ENCODE measurements around the gene NMRK1. TPM values are rescaled to one million over a fixed set of nuclear protein-coding genes. Genes with fewer than 3 reads are reported as not detected.

The NMRK1 gene
- total and polyA plus RNA-seq, 2 experiments from 2014 or later: 6.2 to 15.8 TPM

- TF ChIP-seq, protein P1, sequence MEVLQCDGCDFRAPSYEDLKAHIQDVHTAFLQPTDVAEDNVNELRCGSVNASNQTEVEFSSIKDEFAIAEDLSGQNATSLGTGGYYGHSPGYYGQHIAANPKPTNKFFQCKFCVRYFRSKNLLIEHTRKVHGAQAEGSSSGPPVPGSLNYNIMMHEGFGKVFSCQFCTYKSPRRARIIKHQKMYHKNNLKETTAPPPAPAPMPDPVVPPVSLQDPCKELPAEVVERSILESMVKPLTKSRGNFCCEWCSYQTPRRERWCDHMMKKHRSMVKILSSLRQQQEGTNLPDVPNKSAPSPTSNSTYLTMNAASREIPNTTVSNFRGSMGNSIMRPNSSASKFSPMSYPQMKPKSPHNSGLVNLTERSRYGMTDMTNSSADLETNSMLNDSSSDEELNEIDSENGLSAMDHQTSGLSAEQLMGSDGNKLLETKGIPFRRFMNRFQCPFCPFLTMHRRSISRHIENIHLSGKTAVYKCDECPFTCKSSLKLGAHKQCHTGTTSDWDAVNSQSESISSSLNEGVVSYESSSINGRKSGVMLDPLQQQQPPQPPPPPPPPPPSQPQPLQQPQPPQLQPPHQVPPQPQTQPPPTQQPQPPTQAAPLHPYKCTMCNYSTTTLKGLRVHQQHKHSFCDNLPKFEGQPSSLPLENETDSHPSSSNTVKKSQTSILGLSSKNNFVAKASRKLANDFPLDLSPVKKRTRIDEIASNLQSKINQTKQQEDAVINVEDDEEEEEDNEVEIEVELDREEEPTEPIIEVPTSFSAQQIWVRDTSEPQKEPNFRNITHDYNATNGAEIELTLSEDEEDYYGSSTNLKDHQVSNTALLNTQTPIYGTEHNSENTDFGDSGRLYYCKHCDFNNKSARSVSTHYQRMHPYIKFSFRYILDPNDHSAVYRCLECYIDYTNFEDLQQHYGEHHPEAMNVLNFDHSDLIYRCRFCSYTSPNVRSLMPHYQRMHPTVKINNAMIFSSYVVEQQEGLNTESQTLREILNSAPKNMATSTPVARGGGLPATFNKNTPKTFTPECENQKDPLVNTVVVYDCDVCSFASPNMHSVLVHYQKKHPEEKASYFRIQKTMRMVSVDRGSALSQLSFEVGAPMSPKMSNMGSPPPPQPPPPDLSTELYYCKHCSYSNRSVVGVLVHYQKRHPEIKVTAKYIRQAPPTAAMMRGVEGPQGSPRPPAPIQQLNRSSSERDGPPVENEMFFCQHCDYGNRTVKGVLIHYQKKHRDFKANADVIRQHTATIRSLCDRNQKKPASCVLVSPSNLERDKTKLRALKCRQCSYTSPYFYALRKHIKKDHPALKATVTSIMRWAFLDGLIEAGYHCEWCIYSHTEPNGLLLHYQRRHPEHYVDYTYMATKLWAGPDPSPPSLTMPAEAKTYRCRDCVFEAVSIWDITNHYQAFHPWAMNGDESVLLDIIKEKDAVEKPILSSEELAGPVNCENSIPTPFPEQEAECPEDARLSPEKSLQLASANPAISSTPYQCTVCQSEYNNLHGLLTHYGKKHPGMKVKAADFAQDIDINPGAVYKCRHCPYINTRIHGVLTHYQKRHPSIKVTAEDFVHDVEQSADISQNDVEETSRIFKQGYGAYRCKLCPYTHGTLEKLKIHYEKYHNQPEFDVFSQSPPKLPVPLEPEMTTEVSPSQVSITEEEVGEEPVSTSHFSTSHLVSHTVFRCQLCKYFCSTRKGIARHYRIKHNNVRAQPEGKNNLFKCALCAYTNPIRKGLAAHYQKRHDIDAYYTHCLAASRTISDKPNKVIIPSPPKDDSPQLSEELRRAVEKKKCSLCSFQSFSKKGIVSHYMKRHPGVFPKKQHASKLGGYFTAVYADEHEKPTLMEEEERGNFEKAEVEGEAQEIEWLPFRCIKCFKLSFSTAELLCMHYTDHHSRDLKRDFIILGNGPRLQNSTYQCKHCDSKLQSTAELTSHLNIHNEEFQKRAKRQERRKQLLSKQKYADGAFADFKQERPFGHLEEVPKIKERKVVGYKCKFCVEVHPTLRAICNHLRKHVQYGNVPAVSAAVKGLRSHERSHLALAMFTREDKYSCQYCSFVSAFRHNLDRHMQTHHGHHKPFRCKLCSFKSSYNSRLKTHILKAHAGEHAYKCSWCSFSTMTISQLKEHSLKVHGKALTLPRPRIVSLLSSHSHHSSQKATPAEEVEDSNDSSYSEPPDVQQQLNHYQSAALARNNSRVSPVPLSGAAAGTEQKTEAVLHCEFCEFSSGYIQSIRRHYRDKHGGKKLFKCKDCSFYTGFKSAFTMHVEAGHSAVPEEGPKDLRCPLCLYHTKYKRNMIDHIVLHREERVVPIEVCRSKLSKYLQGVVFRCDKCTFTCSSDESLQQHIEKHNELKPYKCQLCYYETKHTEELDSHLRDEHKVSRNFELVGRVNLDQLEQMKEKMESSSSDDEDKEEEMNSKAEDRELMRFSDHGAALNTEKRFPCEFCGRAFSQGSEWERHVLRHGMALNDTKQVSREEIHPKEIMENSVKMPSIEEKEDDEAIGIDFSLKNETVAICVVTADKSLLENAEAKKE (CRISPR knock-in tag; IDR thresholded peaks at IDR 0.05): no peak
- no peak for TF ChIP-seq ZNF331 (CRISPR knock-in tag; IDR thresholded peaks at IDR 0.05; ENCODE audit: low read depth)
Measured at GRCh38 chr9:75023846-75024245, 64.1 kb downstream of the NMRK1 start (continued).

- DNase-seq (ENCODE audit: low spot score) (no peak), ATAC-seq (no peak)
- H3K27me3 ChIP-seq (ENCODE audit: insufficient read depth): no peaks in the 10 kb centered on the region
- H3F3A ChIP-seq (replicated peaks; ENCODE audit: low read depth): no peaks in the 10 kb centered on the region
- Mint-ChIP-seq H3K36me3 (ENCODE audit: low read depth) (peaks cover 8% of the 10 kb centered on the region; the same call in 2 of the 3 replicates), H3K27ac (no peak overlapping the region), H3K4me1 (peaks cover 2% of the 10 kb centered on the region; the same call in 2 of the 3 replicates), H3K9me3 (no peaks in the 10 kb centered on the region; the same call in 2 of the 3 replicates), H3K27me3 (ENCODE audit: insufficient read depth, low read depth, poor library complexity) (peaks cover 4% of the 10 kb centered on the region), H3K4me3 (no peak overlapping the region)
- no peak overlapping the region for H2AFZ ChIP-seq
- no peaks in the 10 kb centered on the region for H3K9me2 ChIP-seq (ENCODE audit: insufficient read depth)
- H3K36me3 ChIP-seq (ENCODE audit: insufficient read depth): no peaks in the 10 kb centered on the region
- H3K4me2 ChIP-seq: no peak overlapping the region
- H3K4me1 ChIP-seq (ENCODE audit: insufficient read depth): no peaks in the 10 kb centered on the region
- no peak overlapping the region for H3K4me3 ChIP-seq
- H3K79me2 ChIP-seq (replicated peaks; ENCODE audit: insufficient read depth): peaks cover 78% of the 10 kb centered on the region
- H4K20me1 ChIP-seq (replicated peaks; ENCODE audit: insufficient read depth): peaks cover 21% of the 10 kb centered on the region
- H3K27ac ChIP-seq (ENCODE audit: low read depth): no peak overlapping the region
- TF ChIP-seq REST (IDR thresholded peaks at IDR 0.05; ENCODE audit: unreplicated experiment): no peak
- TF ChIP-seq EZH2 (IDR thresholded peaks at IDR 0.05; ENCODE audit: low read depth, unreplicated experiment): no peak
- TF ChIP-seq, protein P2, sequence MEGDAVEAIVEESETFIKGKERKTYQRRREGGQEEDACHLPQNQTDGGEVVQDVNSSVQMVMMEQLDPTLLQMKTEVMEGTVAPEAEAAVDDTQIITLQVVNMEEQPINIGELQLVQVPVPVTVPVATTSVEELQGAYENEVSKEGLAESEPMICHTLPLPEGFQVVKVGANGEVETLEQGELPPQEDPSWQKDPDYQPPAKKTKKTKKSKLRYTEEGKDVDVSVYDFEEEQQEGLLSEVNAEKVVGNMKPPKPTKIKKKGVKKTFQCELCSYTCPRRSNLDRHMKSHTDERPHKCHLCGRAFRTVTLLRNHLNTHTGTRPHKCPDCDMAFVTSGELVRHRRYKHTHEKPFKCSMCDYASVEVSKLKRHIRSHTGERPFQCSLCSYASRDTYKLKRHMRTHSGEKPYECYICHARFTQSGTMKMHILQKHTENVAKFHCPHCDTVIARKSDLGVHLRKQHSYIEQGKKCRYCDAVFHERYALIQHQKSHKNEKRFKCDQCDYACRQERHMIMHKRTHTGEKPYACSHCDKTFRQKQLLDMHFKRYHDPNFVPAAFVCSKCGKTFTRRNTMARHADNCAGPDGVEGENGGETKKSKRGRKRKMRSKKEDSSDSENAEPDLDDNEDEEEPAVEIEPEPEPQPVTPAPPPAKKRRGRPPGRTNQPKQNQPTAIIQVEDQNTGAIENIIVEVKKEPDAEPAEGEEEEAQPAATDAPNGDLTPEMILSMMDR (conservative IDR thresholded peaks at IDR 0.05; ENCODE audit: low read depth in 2 of 2): no peak
- no peak for TF ChIP-seq CREB1 (CRISPR knock-in tag; IDR thresholded peaks at IDR 0.05; ENCODE audit: low read depth)
- TF ChIP-seq EZH2phosphoT487 (IDR thresholded peaks at IDR 0.05; ENCODE audit: unreplicated experiment): no peak
- no peak for TF ChIP-seq ETS1 (IDR thresholded peaks at IDR 0.05)
- no peak for TF ChIP-seq NANOG (IDR thresholded peaks at IDR 0.05; ENCODE audit: borderline replicate concordance)
- TF ChIP-seq POLR2AphosphoS5 (IDR thresholded peaks at IDR 0.05; ENCODE audit: low read depth): no peak
- TF ChIP-seq STAT1 (IDR thresholded peaks at IDR 0.05; ENCODE audit: unreplicated experiment): no peak
Measured at GRCh38 chr9:75019654-75020053, 68.3 kb downstream of the NMRK1 start.
